ENCODE results near the gene LGI4.

Gene LGI4

GRCh38 chr19:35076026-35076370 is 58.9 kb downstream of the LGI4 start:
- no peak overlapping the region for H2AFZ ChIP-seq (ENCODE audit: low read depth, low read length, severe bottlenecking)
- TF ChIP-seq CTCF (IDR thresholded peaks at IDR 0.05; ENCODE audit: insufficient read depth, low read length, poor library complexity, severe bottlenecking) (no peak), EZH2phosphoT487 (conservative IDR thresholded peaks at IDR 0.05; ENCODE audit: low read length) (no peak)
- no peaks in the 10 kb centered on the region for H4K20me1 ChIP-seq (ENCODE audit: low read depth, low read length)
- no peak overlapping the region for H3K9ac ChIP-seq (ENCODE audit: low read length)
- no peak overlapping the region for H3K4me2 ChIP-seq (ENCODE audit: low read depth, low read length, poor library complexity, severe bottlenecking)
- no peaks in the 10 kb centered on the region for H3K27me3 ChIP-seq (ENCODE audit: low read length)
- H3F3A ChIP-seq (ENCODE audit: insufficient read depth): no peaks in the 10 kb centered on the region
- no peaks in the 10 kb centered on the region for H3K79me2 ChIP-seq (ENCODE audit: insufficient read depth, low read length)
- H3K9me3 ChIP-seq (ENCODE audit: insufficient read depth, low read length): no peaks in the 10 kb centered on the region
- no peak overlapping the region for H3K27ac ChIP-seq (ENCODE audit: low read depth, low read length)
- no peak overlapping the region for H3K4me3 ChIP-seq (ENCODE audit: insufficient read depth, low read length, poor library complexity, severe bottlenecking)
- no peaks in the 10 kb centered on the region for H3K9me2 ChIP-seq (replicated peaks; ENCODE audit: insufficient read depth, low read length)
- no peaks in the 10 kb centered on the region for H3K36me3 ChIP-seq (ENCODE audit: low read length)

- Histone ChIP-seq H3K9ac (ENCODE audit: low read length) (no peak overlapping the region), H3K4me3 (ENCODE audit: insufficient read depth, low read length, poor library complexity, severe bottlenecking) (no peak overlapping the region), H3K79me2 (ENCODE audit: insufficient read depth, low read length) (no peaks in the 10 kb centered on the region), H3K27me3 (ENCODE audit: low read length) (no peaks in the 10 kb centered on the region), H3K4me2 (ENCODE audit: low read depth, low read length, poor library complexity, severe bottlenecking) (no peak overlapping the region), H2AFZ (ENCODE audit: low read depth, low read length, severe bottlenecking) (no peak overlapping the region), H3K27ac (ENCODE audit: low read depth, low read length) (no peak overlapping the region), H3K9me3 (ENCODE audit: insufficient read depth, low read length) (no peaks in the 10 kb centered on the region; the same call in 1 of the 2 replicates), H3K36me3 (ENCODE audit: low read length) (no peaks in the 10 kb centered on the region), H3F3A (ENCODE audit: insufficient read depth) (0 out of 2 replicates have a peak, but pooled peaks cover 3% of the 10 kb centered on the region), H3K9me2 (replicated peaks; ENCODE audit: insufficient read depth, low read length) (no peaks in the 10 kb centered on the region), H4K20me1 (ENCODE audit: low read depth, low read length) (no peaks in the 10 kb centered on the region)
- TF ChIP-seq EZH2phosphoT487 (conservative IDR thresholded peaks at IDR 0.05; ENCODE audit: low read length) (no peak), CTCF (IDR thresholded peaks at IDR 0.05; ENCODE audit: insufficient read depth, low read length, poor library complexity, severe bottlenecking) (no peak)
Observed at GRCh38 chr19:35075202-35076025, 59.4 kb downstream of the LGI4 start.
